Suprapubic skin (tissue), 4 donors: Measurements from ENCODE around the gene NQO1. TPM values are rescaled to one million over a fixed set of nuclear protein-coding genes. Genes with fewer than 3 reads are reported as not detected.

ENCODE experiments used
- DNase-seq, 2 donors: peaks; one replicate each; pipeline ENCODE4 v3.0.0-alpha.2; 2019; ENCODE audit warnings: low spot score in 2 of 2
- H3K27ac ChIP-seq: fragments of 200-600 bp; sonication (generic); one replicate; pipeline ENCODE4 v1.5.1; 2019
- H3K27me3 ChIP-seq: fragments of 200-600 bp; sonication (generic); one replicate; pipeline ENCODE4 v1.5.1; 2019
- H3K36me3 ChIP-seq: fragments of 200-600 bp; sonication (generic); one replicate; pipeline ENCODE4 v1.5.1; 2019
- H3K4me1 ChIP-seq: fragments of 200-600 bp; sonication (generic); one replicate; pipeline ENCODE4 v1.5.1; 2019
- H3K4me3 ChIP-seq: fragments of 200-600 bp; sonication (generic); one replicate; pipeline ENCODE4 v1.5.1; 2019; ENCODE audit warnings: mild to moderate bottlenecking
- H3K9me3 ChIP-seq: fragments of 200-600 bp; sonication (generic); one replicate; pipeline ENCODE4 v1.5.1; 2019
- EP300 ChIP-seq: sonication (generic); formaldehyde crosslinking; IDR thresholded peaks from one replicate; pipeline ENCODE4 v1.6.1; 2017; ENCODE audit warnings: antibody characterized with exemption
- POLR2A ChIP-seq, 2 donors: fragments of 450-650 bp; IDR thresholded peaks; one replicate each; pipeline ENCODE4 v1.6.1; 2017; ENCODE audit warnings: antibody characterized with exemption in 2 of 2, mild to moderate bottlenecking in 2 of 2, moderate library complexity in 2 of 2
- POLR2AphosphoS5 ChIP-seq, 3 donors: sonication (generic); formaldehyde crosslinking; IDR thresholded peaks; one replicate each; pipeline ENCODE4 v1.6.1; 2017; ENCODE audit warnings: antibody characterized with exemption in 3 of 3
- WGBS: methylation state at CpG from one replicate; pipeline ENCODE4 v1.1.5; 2018; 5-methylcytosine and 5-hydroxymethylcytosine counted together
- total RNA-seq, 4 donors: library from RNA; depleted of rRNA; stranded (reverse); fragments of >200 nt; gene quantifications; one replicate each; pipeline ENCODE4 v1.1.0, GENCODE V29; 2016
- TF ChIP-seq, protein P1 (sequence below), 2 donors: fragments of 200-600 bp in 1 of 2; fragments of 450-650 bp in 1 of 2; sonication (generic) in 1 of 2; IDR thresholded peaks; one replicate each; pipeline ENCODE4 v1.5.1; 2016 to 2019; ENCODE audit warnings: antibody characterized with exemption in 2 of 2, mild to moderate bottlenecking in 1 of 2, moderate library complexity in 1 of 2

The NQO1 gene
- total RNA-seq, 4 donors from 2014 or later = 10.2 to 34.6 (median 21.4) TPM

DNA sequence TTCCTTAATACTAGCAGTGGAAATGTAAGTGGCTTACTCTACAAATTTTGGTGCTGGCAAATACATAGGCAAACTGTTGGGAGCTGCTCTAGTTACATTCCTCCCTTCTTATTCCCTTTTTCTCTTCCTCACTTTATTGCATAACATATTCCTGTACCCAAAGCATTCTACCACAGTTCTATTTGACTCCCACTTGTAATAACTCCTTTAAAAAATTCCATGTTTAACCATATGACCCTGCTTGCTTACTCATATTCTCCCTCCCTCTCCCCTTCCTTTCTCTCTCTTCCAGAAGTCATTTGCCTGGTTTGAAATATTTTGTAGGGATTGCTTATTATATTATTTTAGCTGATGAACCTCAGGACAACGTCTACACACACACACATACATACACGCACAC is 22.7 kb downstream of the NQO1 start:
- no peaks in the 10 kb centered on the region for H3K9me3 ChIP-seq
- DNase-seq = no peak
- no peak overlapping the region for H3K27ac ChIP-seq
- H3K4me3 ChIP-seq = no peak overlapping the region
- WGBS = 91% methylated on average over 2 of the region's 2 CpGs
- H3K4me1 ChIP-seq = peaks cover 12% of the 10 kb centered on the region
- peaks cover 13% of the 10 kb centered on the region for H3K36me3 ChIP-seq
- H3K27me3 ChIP-seq = no peaks in the 10 kb centered on the region
- TF ChIP-seq POLR2A (IDR thresholded peaks at IDR 0.05) (no peak), POLR2AphosphoS5 (IDR thresholded peaks at IDR 0.05) (no peak), EP300 (no peak)
- TF ChIP-seq, protein P1, sequence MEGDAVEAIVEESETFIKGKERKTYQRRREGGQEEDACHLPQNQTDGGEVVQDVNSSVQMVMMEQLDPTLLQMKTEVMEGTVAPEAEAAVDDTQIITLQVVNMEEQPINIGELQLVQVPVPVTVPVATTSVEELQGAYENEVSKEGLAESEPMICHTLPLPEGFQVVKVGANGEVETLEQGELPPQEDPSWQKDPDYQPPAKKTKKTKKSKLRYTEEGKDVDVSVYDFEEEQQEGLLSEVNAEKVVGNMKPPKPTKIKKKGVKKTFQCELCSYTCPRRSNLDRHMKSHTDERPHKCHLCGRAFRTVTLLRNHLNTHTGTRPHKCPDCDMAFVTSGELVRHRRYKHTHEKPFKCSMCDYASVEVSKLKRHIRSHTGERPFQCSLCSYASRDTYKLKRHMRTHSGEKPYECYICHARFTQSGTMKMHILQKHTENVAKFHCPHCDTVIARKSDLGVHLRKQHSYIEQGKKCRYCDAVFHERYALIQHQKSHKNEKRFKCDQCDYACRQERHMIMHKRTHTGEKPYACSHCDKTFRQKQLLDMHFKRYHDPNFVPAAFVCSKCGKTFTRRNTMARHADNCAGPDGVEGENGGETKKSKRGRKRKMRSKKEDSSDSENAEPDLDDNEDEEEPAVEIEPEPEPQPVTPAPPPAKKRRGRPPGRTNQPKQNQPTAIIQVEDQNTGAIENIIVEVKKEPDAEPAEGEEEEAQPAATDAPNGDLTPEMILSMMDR (IDR thresholded peaks at IDR 0.05) = no peak

DNA sequence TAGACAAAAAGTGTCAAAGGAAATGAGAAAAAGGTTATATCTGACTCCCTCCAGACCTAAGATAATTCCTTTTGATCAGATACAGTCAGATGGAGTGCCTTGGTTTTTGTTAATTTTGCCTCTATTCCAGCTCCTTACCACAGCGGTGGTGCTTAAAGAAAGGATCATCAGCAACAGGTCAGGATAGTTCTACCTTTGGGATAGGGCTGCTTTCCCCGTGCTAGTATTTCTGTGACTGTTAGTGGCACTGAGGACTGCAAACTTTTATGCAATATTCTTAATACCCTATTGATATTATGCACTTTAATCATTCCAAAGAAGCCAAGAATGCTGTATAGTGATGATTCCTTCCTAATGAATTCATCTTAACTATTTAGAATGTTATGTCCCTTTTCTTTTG is 24.5 kb downstream of the NQO1 start:
- Histone ChIP-seq H3K36me3 (peaks cover 9% of the 10 kb centered on the region), H3K27me3 (no peaks in the 10 kb centered on the region), H3K9me3 (no peaks in the 10 kb centered on the region), H3K4me3 (no peak overlapping the region), H3K27ac (no peak overlapping the region), H3K4me1 (peaks cover 11% of the 10 kb centered on the region)
- no peak for TF ChIP-seq POLR2A (IDR thresholded peaks at IDR 0.05)
- no peak for TF ChIP-seq POLR2AphosphoS5 (IDR thresholded peaks at IDR 0.05)
- no peak for TF ChIP-seq EP300
- TF ChIP-seq, protein P1 (IDR thresholded peaks at IDR 0.05) = no peak
- 94% methylated on average over 2 of the region's 2 CpGs for WGBS
- no peak for DNase-seq

DNA sequence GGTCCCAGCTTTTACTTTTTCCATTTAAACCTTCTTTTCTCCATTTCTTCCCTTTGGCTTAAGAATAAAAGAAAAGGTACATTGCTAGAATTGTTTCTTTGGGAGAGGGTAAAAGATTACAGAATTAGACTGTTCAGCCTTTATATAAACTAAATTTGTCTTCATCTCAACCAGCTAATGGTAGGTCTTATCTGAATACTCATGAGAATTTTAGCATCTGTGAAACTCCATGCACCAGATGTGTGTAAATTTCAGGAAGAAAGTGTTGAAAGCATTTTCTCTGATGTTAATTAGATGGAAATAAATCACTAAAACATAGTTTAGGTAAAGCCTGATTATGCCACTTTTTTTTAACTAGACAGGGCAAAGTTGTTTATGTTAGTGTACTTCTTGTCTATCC is 24.9 kb downstream of the NQO1 start:
- Histone ChIP-seq H3K27ac (no peak overlapping the region), H3K4me3 (no peak overlapping the region), H3K4me1 (peaks cover 7% of the 10 kb centered on the region), H3K36me3 (peaks cover 13% of the 10 kb centered on the region), H3K27me3 (no peaks in the 10 kb centered on the region), H3K9me3 (no peaks in the 10 kb centered on the region)
- TF ChIP-seq EP300 (no peak), POLR2A (IDR thresholded peaks at IDR 0.05) (no peak), POLR2AphosphoS5 (IDR thresholded peaks at IDR 0.05) (no peak)
- TF ChIP-seq, protein P1 (IDR thresholded peaks at IDR 0.05) = no peak
- DNase-seq = no peak

DNA sequence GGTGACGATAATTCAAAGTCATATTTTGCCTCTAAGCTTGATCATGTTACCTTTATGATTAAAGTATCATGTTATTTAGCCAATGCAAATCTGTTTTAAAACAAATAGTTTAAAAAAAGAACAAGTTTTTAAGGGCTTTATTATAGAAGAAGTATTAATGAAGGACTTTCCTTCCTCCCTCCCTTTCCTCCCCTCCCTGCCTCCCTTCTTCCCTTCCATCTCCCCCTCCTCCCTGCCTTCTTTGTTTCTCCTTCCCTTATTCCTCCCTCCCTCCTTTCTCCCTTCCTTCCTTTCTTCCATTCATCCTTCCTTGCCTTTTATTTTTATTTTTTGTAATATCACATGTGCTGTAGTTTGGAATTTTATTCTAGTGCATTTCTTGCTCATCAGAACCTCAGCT is 26.4 kb downstream of the NQO1 start:
- Histone ChIP-seq H3K27me3 (no peaks in the 10 kb centered on the region), H3K4me1 (no peaks in the 10 kb centered on the region), H3K4me3 (no peak overlapping the region), H3K9me3 (no peaks in the 10 kb centered on the region), H3K27ac (no peak overlapping the region), H3K36me3 (peaks cover 27% of the 10 kb centered on the region)
- TF ChIP-seq POLR2AphosphoS5 (IDR thresholded peaks at IDR 0.05) (no peak), EP300 (no peak), POLR2A (IDR thresholded peaks at IDR 0.05) (no peak)
- TF ChIP-seq, protein P1 (IDR thresholded peaks at IDR 0.05) = no peak
- DNase-seq = no peak
- WGBS = 84% methylated on average over 1 of the region's 1 CpG

DNA sequence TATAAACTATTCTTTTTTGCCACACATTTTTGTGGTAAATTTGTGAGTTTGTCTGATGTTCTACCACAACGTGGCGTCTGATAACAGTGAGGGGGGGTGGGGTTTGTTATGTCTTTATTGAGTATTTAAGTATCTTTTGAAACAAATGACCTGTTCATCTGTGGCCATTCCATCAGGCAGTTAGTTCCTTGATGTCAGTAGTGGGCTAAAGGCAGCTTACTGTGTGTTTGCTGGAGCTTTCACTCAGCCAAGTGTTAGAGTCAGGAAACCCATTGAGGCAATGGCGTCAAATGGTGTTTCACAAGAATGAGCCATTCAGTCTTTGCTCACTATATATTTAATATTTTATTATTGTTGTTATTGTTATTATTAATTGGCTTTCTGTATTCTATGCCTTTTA is 28.0 kb downstream of the NQO1 start:
- H3K36me3 ChIP-seq = peaks cover 43% of the 10 kb centered on the region
- 89% methylated on average over 3 of the region's 3 CpGs for WGBS
- no peak overlapping the region for H3K27ac ChIP-seq
- TF ChIP-seq, protein P1 (IDR thresholded peaks at IDR 0.05) = no peak
- no peak for TF ChIP-seq EP300
- no peak for TF ChIP-seq POLR2AphosphoS5 (IDR thresholded peaks at IDR 0.05)
- TF ChIP-seq POLR2A (IDR thresholded peaks at IDR 0.05) = no peak
- no peaks in the 10 kb centered on the region for H3K27me3 ChIP-seq
- H3K4me3 ChIP-seq = no peak overlapping the region
- H3K9me3 ChIP-seq = no peaks in the 10 kb centered on the region
- DNase-seq = no peak
- no peaks in the 10 kb centered on the region for H3K4me1 ChIP-seq
